CD4-positive, alpha-beta T cell treated with Interleukin-15 for 1 hour (primary cell): ENCODE measurements around the gene PDZD4.

Experiments used
- DNase-seq: peaks from one replicate; pipeline ENCODE4 v3.0.0-alpha.2; 2020

PDZD4 gene

GRCh38 chrX:153829799-153830639 lies at the start of gene PDZD4:
Gene PDZD4, minus strand, starts transcription at chrX:153830544. Its CDS starts 246 bp downstream, at chrX:153830298.
- DNase-seq = no peak

GRCh38 chrX:153879741-153880439 lies 49.5 kb upstream of the PDZD4 start:
- DNase-seq = no peak

GRCh38 chrX:153878969-153879653 lies 48.8 kb upstream of the PDZD4 start:
- DNase-seq = no peak

- no peak for DNase-seq
Measured at GRCh38 chrX:153878345-153878744, 48.0 kb upstream of the PDZD4 start.

- no peak for DNase-seq
Measured at GRCh38 chrX:153877571-153878261, 47.4 kb upstream of the PDZD4 start.

- DNase-seq = no peak
Measured at GRCh38 chrX:153876112-153876491, 45.8 kb upstream of the PDZD4 start.

- peak; percentile 45 for DNase-seq
Measured at GRCh38 chrX:153875391-153876111, 45.2 kb upstream of the PDZD4 start.

GRCh38 chrX:153874366-153875125 lies 44.2 kb upstream of the PDZD4 start:
- no peak for DNase-seq

- no peak for DNase-seq
Measured at GRCh38 chrX:153874085-153874365, 43.7 kb upstream of the PDZD4 start.

- DNase-seq = no peak
Measured at GRCh38 chrX:153873282-153874084, 43.1 kb upstream of the PDZD4 start.

- DNase-seq = no peak
Measured at GRCh38 chrX:153871946-153872878, 41.9 kb upstream of the PDZD4 start.

GRCh38 chrX:153871451-153871850 lies 41.1 kb upstream of the PDZD4 start:
- no peak for DNase-seq

GRCh38 chrX:153870791-153871360 lies 40.5 kb upstream of the PDZD4 start:
- DNase-seq = no peak

GRCh38 chrX:153870288-153870690 lies 39.9 kb upstream of the PDZD4 start:
- DNase-seq = no peak

GRCh38 chrX:153869473-153870287 lies 39.3 kb upstream of the PDZD4 start:
- DNase-seq = no peak

- DNase-seq = no peak
Measured at GRCh38 chrX:153868576-153869472, 38.5 kb upstream of the PDZD4 start.

- no peak for DNase-seq
Measured at GRCh38 chrX:153867671-153868070, 37.3 kb upstream of the PDZD4 start.
